Measurements from ENCODE around the gene HS6ST3.
"Not testable (repeated sequence)": the region's sequence is repeated elsewhere in the genome, so short reads cannot be mapped to it uniquely, and the experiment has no call there.

The HS6ST3 gene

DNA sequence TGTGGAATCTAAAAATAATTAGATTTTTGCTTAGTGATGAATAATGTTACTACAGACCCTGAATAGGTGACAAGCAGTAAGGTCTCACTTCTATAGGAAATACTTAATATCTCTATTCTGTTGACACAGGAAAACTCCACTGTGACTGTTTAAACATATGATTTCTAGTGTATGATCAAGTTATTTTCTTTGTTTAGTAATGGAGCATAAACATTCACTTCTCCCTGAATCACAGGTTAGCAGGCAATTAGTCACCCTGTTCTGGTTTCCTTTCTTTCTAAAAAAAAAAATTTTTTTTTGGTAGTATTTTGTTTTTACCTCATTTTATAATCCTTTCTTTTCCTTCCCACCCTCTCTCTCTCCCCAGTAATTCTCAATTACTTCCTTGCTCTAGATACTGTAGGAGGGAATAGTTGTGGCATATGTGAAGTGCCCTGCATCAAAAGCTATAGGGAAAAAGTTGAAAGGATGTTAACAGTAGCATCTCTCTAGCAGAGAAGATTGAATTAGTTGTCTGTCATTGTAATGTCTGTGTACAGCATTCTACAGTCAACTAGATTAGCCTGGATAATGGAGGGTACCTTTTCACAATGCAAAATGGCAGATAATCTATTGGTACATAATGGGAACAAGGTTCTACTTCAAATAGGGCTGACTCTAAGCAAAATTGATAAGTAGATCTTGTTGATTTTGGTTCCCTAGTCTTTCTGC, 3.5 kb downstream of the HS6ST3 start:
- DNase-seq, result no peak

DNA sequence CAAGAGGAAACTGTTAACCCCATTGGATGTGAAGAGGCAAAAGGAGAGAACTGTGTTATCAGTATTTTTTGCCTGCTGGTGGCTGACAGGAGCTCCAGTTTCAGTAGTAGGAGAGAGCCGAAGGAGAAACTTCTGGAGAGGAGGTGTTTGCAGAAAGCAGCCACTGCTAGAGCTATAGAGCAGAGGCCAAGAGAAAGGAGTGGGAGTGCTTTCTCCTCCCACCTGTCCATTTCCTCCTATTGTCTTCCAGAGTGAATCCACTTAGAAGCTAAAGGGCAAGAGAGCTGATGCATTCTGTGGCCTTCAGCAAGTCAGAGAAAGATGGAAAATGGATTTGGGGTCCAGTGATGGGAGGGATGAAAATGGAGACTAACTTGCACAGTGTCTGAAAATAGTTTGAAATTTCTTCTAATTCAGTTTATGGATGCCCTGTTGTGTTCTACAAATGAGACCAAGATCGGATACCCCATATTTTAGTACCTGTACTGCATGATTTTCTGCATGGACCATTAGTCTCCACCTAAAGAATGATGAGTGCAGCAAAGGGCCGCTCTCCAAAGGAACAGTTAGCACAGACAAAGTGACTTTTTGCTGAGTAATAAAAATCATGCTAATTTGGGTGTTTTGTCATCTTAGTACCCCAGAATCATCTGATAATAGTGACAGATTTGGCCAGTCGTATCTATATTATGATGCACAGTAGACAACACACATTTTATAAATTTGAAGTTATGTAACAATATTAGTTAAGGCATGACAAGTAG, 10.7 kb downstream of the HS6ST3 start:
- no peak for DNase-seq

DNA sequence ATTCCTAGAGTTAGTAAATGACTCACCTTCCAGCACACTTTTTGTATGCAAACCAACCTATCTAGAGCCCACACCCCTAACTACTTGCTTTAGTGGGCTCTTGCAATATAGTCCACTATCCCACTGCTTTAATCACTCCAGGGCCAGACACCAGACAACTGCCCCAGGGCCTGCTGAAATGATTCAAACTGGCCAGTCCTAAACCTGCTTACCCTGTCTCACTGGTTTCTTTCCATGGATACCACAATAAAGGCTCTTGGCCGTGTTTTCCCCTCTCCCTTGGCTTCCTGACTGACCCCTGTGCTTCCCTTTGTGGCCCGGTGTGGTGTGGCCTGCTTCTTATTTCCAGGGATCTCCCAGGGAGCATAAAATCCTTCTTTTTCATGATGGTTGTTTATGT, 14.6 kb downstream of the HS6ST3 start:
- no peak for DNase-seq

DNA sequence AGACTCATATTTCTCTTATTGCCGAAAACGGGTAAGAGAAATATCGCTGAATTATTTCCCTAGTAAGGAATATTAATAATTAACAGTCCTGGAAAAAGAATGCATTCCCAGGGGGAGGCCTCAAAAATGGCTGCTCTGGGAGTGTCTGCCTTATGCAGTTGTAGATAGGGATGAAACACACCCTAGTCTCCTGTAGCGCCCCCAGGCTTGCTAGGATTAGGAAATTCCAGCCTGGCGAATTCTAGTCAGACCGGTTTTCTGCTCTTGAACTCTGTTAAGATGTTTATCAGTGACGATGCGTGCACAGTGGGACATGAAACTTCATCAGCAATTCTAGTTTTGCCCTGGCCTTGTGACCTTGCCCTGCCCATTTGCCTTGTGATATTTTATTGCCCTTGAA, 18.2 kb downstream of the HS6ST3 start:
- DNase-seq, result not testable (repeated sequence)

DNA sequence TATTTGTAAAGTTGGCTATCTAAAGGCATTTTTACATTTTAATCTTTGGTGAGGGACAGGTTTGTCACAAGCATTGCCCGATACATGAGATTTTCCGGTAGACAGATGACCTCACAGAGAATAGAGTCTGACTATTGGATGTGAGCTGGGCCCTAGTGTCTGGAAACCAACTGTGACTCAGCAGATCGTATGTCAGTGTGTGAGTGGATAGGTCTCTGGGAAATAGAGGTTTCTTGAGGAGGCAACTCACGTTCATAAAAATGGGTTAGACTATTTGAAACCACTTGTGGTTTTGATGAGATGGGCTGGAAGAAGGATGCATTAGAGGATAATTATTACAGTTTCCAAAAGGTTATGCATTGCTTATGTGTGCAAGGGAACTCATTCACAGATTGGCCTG, 19.2 kb downstream of the HS6ST3 start:
- no peak for DNase-seq

DNA sequence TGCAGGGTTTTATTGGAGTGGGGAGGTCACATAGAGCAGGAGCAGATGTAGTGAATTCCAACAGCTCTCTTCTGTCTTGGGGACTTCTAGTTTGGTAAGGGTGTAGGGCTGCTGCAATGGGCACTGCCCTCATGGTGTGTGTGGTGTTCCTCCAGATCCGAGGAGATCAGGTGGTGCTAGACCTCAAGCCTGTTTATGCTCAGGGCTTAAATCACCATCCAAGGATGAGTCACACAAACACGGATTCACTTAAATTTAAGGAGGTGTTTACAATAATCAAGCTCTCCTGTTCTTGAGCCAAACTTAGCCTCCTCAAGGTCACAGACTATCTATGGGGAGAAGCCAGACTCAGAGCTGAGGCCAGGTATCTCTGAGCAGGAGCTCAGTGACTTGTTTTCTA, 23.0 kb downstream of the HS6ST3 start:
- no peak for DNase-seq

DNA sequence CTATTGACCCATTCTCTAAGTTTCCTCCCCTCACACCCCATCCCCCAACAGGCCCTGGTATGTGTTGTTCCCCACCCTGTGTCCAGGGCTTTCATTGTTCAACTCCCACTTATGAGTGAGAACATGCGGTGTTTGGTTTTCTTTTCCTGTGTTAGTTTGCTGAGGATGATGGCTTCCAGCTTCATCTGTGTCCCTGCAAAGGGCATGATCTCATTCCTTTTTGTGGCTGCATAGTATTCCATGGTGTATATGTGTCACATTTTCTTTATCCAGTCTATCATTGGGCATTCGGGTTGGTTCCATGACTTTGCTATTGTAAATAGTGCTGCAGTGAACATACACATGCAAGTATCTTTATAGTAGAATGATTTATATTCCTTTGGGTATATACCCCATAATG, 25.5 kb downstream of the HS6ST3 start:
- not testable (repeated sequence) for DNase-seq

DNA sequence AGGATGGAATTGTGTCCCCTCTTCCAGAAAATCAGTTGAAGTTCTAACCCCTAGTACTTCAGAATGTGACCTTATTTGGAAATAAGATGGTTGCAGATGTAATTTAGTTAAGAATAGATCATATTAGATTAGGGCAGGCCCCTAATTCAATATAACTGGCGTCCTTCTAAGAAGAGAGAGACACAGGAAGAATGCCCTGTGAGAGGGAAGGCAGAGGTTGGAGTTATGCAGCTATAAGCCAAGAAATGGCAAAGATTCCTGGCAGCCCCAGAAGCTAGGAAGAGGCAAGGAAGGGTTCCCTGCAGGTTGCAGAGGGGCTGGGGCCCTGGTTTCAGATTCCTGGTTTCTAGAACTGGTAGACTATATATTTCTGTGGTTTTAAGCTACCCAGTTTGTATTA, 30.0 kb downstream of the HS6ST3 start:
- DNase-seq, result no peak

DNA sequence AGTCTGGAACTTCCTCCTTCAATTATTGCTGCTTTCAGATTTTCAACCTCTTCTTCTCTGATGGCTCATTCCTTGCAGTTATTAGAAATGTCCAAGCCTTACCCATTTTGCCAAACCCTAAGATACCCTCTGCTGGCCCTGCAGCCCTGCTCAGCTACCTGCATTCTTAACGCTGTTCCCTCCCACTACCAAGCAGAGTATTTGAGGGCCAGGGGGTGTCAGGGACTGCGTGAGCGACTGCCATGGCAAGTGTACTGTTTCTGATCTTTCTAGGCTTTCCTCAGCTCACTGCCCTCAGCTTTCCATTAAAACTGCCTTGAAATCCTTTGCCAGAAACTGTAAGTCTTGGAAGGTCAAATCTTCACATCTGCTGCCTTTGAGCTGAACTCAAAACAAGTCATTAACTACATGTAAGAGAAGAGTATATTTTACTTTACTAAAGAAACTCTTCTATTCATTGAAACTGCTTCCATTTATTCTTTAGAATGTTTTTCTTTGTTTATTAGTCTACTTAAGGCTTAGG, 41.0 kb downstream of the HS6ST3 start:
- no peak for DNase-seq

DNA sequence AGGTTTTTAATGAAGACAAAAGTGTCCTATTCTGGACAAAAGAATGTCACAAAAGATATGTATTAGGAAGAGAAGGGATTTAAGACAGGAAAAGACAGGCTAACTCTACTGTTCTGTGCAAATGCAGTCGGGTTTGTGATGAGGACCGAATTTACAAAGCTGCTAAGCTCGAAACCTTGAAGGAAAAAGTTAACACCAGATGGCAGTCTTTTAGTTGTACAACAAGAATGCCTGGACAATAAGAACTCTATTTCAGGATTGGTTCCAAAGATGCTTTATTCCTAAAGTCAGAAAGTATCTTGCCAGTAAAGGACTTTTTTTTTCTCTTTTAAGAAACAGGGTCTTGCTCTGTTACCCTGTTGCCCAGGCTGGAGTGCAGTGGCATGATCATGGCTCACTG, 51.1 kb downstream of the HS6ST3 start:
- no peak for DNase-seq

DNA sequence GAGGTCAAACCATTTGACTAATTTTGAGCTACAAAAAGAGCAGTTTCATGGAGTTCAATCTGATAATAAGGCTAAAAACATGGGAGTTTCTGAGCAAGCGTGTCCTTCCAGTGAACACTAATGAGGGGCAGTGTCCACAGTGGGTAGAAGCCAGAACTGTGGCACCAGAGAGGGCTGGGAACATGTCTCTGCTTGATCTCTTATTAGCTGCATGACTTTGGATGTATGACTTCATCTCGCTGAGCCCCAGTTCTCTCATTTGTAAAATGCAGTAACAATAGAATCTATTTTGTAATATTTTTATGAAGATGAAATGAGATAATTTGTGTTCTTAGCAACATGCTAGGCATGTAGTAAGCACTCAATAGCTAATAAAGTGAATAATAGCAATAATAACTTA, 69.8 kb downstream of the HS6ST3 start:
- DNase-seq, result no peak

DNA sequence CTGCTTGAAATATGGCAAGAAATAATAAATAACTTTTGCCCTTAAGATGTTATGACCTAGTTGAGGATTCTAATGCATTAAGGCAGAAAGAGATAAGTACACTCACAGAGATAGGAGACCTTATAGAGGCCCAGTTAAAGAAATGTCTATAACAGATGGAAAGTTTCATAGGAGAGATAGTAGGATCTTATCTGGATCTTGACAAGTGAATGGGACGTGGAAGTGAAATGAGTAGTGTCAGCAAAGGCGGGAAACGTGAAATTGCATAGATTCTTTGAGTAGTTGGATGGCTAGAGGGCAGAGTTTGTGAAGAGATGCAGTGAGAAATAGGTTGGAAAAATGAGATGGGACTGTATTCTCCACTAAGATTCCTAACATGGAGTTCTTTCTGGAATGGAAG, 71.2 kb downstream of the HS6ST3 start:
- no peak for DNase-seq

DNA sequence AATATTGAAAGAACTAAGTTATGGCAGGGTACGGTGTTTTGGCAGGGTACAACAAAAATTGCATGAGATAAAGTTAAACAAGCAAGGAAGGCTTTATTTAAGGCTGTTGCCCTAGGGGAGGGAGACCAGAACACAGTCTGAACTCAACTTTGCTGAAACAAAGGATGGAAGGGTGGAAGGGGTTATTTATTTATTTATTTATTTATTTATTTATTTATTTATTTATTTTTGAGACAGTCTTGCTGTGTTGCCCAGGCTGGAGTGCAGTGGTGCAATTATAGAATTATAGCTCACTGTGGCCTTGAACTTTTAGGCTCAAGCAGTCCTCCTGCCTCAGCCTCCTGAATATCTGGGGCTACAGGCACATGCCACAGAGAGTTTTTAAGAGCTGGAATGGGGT, 75.9 kb downstream of the HS6ST3 start:
- no peak for DNase-seq

DNA sequence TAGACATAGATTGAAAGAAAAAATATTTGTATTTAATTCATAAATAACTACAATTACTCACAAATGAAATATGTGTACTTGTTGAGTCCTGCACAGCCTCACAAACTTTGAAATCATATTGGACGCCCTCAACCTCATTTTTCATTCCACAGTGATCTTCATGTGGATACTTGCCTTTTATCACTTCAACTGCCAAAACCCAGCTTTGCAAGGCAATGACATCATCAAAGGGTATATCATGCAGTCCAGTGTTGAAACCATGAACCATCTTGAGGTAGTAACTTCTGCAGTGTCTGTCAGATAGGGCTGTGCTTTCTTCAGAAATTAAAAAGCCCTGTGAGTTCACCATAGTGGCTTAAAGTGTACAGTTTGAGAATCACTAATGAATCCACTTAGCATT, 82.2 kb downstream of the HS6ST3 start:
- DNase-seq, result no peak

DNA sequence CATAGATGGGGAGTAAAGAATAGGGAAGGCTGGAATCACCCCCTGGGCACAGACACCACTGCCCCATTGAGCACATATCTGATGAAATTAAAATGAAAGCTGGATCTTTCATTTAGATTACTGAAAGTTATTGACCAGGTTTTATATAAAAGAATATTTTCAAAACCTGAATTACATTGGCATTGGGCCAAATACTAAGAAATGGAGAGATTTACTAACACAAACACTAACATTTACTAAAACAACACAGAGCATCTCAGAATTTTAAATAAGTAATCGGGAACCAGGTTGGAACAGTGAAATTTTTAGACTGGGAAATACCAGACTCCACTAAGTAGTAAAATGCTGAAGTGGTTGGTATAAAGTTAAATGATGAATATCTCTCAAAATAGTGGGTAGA, 88.9 kb downstream of the HS6ST3 start:
- no peak for DNase-seq

DNA sequence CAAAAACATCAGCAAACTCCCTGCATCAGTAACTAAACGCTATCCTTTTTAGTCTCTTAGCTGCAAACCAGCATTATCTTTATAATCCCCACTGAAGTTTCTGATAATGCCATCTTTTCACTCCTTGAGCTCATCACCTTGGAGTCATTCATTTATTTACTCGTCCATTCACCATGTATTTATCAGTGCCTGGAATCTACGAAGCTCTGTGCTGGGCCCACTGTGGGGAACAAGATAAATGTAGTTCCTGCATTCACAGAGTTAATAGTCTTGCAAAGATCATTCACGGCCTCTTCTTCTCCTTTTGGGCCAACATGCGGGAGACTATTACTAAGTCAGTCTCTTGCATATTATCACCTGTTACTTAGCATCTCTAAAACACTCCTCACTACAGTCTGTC, 89.4 kb downstream of the HS6ST3 start:
- DNase-seq, result no peak

DNA sequence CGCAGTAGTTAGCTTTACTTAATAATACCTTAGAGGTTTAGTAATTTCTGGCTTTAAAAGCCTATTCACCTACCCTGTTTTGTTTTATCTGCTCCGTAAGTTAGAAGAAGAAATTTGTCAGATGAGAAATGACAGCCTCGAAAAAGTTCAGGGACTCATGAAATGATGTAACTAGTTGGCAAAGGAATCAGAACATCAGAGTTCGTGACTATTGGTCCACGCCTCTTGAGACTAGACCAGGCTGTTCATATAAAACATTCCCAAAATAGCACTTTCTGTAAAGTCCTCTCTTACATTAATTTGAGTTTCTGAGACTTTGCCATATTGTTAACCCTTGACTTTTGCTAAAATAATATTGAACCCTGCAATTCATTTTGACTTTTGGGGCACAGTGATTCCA, 92.0 kb downstream of the HS6ST3 start:
- no peak for DNase-seq

DNA sequence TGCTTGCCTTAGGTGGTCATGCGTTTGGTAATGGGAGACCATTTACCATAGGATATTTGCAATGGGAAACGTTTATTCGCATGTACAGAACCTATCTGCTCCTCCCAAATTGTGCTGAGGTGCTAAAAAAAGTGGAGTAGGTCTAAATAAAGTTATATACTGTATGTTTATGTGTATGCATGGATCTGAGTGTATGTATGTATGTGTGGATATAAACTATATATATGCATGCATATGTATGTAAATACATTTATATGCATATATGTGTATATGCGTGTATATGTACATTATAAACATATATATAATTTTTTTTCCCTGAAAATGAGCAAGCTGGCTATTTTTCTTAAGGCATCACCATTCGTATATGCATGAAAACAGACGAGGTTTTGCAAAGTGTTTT, 95.9 kb downstream of the HS6ST3 start:
- DNase-seq, result no peak

DNA sequence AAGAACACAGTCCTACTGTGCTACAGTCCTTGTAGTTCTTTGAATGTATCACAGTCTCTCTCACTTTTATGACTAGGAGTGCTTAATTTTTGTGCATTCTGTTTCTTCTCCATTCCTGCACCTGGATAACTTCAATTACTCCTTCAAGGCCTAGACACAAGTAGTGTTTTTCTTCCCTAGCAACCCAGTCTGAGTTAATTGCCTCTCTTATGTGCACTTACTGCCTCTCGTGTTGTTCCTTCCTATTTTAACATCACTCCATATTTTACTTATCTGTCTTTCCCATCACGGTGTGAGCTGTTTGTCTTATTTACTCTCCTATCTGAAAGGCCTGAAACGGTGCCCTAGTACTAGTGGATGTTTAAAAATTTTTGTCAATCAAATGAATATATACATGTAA, 101.5 kb downstream of the HS6ST3 start:
- DNase-seq, result no peak

DNA sequence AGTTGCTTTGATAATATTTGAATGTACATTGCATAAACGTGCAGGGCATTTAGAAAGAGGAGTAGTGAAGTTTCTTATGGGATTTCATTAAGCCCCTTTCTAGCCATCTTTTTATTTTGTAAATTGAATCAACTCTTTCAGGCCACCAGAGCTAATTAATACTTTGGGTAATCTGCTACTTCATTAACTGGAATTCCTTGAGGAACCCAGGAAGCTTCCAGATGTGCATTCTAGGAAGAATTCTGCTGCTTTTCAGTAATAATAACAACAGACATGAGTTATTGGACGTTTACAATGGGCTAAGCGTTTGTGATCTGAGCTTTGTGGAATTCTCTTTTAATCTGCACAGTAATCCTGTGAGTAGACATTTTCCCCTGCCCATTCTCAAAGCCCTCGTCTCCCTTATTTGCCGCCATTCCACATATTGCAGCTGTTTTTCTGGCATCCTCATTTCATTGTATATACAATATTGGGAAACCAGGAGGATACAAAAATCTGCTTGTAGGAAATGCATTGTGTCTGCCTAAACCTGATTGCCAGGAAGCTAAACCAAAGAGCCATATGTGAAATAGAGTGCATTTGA, 103.9 kb downstream of the HS6ST3 start:
- DNase-seq, result no peak

DNA sequence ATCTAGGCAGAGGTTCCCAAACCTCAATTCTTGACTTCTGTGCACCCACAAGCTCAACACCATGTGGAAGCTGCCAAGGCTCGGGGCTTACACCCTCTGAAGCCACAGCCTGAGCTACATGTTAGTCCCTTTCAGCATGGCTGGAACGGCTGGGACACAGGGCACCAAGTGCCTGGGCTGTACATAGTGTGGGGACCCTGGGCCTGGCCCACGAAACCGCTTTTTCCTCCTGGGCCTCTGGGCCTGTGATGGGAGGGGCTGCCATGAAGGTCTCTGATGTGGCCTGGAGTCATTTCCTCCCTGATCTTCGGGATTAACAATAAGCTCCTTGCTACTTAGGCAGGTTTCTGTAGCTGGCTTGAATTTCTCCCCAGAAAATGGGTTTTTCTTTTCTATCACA, 108.1 kb downstream of the HS6ST3 start:
- no peak for DNase-seq

DNA sequence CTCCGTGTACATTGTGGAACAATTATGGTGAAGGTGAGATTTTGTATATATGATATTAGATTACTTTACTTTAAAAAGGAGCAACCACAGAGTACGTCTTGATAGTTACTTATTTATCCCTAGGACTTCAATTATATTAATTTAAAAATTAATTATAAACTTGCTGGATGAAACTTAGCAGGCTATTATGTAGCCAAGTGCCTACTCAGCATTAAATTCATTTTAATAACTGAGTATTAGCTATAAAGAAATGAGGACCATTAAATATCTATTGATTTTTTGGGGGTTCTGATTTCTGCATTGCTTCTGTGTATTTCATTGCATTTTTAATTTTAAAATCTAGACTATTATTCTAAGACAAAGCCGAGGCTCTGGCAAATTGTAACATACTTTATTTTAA, 109.4 kb downstream of the HS6ST3 start:
- no peak for DNase-seq

DNA sequence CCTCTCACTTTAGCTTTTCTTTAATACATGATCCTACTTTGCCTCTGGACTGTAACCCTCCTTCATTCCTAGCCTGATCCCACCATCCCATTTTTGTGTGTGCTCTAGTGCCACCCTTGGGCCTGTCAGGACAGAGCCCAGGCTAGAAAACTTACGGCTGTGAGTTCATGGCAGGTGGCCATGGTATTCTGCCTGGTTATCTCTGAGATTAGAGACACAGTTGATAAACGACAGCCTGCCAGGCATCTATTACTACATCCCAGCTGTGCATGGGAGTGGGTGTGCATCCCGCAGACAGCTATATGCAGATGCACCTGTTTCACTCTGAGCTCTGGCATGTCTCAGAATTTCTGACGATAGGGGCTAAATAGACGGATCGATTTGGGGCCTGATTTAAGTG, 110.9 kb downstream of the HS6ST3 start:
- DNase-seq, result peak; percentile 2

DNA sequence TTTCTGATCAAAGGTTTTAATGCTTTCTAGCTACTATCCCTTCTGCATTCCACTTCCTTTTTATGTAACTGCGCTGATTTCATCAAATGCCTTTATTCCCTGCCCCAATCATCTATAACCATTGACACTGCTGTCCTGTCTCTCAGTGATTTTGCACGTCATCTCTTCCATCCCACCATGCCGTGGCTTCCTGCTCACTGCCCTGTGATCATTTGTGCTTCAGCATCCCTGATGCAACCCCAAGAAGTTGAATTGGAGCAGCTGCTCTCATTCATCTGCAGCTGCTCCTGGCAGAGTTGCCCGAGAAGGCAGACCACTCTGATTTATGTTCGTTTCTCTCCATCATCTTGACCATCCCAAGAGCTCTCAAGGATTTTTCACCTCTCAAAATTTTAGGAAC, 112.4 kb downstream of the HS6ST3 start:
- DNase-seq, result no peak
